GM12878 (cell line): ENCODE data around the gene GIMD1. TPM values are rescaled to one million over a fixed set of nuclear protein-coding genes. Genes with fewer than 3 reads are reported as not detected.

Experiments used
- ATAC-seq: fragments of 200-7000 bp; cut with Tn5 transposase; 3 replicates; pipeline ENCODE4 v1.9.1; 2020; ENCODE audit warnings: mild to moderate bottlenecking, moderate library complexity
- BruUV-seq: library from RNA; stranded (reverse); fragments of 400-500 nt; replicated peaks from 2 replicates; lab custom pipeline; 2021; lab: Mats Ljungman, UMichigan
- CTCF ChIA-PET: fragments of 300-600 bp; sonication (Branson Sonifier 250); formaldehyde crosslinking; extraction: SDS; loops from one replicate; lab custom pipeline; 2021; ENCODE audit warnings: inconsistent platforms; lab: Yijun Ruan, JAX
- POLR2A ChIA-PET: fragments of 350-600 bp; formaldehyde crosslinking; extraction: SDS; loops from one replicate; lab custom pipeline; 2021; ENCODE audit warnings: inconsistent platforms; lab: Charles Lee
- RAD21 ChIA-PET: fragments of 300-600 bp; sonication (Branson Sonifier 250); formaldehyde crosslinking; loops from one replicate; lab custom pipeline; 2023; ENCODE audit warnings: antibody characterized with exemption; ENCODE audit not compliant: unreplicated experiment; lab: Charles Lee
- SMC1A ChIA-PET: fragments of 300-600 bp; sonication (Branson Sonifier 250); formaldehyde crosslinking; loops from one replicate; lab custom pipeline; 2023; ENCODE audit not compliant: unreplicated experiment, uncharacterized antibody; lab: Charles Lee
- DNase-seq: peaks from one replicate; pipeline ENCODE4 v3.0.0-alpha.2; 2011; ENCODE audit warnings: low read depth, low spot score
- FAIRE-seq: peaks from 3 replicates; lab custom pipeline; 2011; peaks lifted over from hg19 to GRCh38; lab: Jason Lieb, UNC
- H2AFZ ChIP-seq: 2 replicates; pipeline ENCODE4 v1.6.0; 2011; ENCODE audit warnings: low read depth, low read length, control low read depth; ENCODE audit not compliant: control insufficient read depth
- H3K27ac ChIP-seq: 2 replicates; pipeline ENCODE4 v1.5.1; 2011; ENCODE audit warnings: control low read depth; ENCODE audit not compliant: control insufficient read depth, insufficient read depth
- H3K27me3 ChIP-seq, 2 experiments: replicated peaks in 1 of 2; 2 replicates each; pipeline versions ENCODE4 v1.6.0 to v1.6.1; 2011; ENCODE audit warnings: low read length in 1 of 2; ENCODE audit not compliant: control insufficient read depth in 2 of 2, insufficient read depth in 2 of 2
- H3K36me3 ChIP-seq, 2 experiments: 2 replicates each; pipeline ENCODE4 v1.5.1; 2011; ENCODE audit warnings: low read length in 1 of 2; ENCODE audit not compliant: control insufficient read depth in 2 of 2, insufficient read depth in 2 of 2
- H3K4me1 ChIP-seq: 2 replicates; pipeline ENCODE4 v1.6.1; 2011; ENCODE audit warnings: mild to moderate bottlenecking, low read length, moderate library complexity, mixed read lengths; ENCODE audit not compliant: control insufficient read depth, insufficient read depth
- H3K4me2 ChIP-seq: 2 replicates; pipeline ENCODE4 v1.6.0; 2011; ENCODE audit warnings: control low read depth; ENCODE audit not compliant: control insufficient read depth, insufficient read depth
- H3K4me3 ChIP-seq: fragments of 200-600 bp; sonication (generic); 2 replicates; pipeline ENCODE4 v1.5.1; 2016
- H3K79me2 ChIP-seq: 2 replicates; pipeline ENCODE4 v1.6.0; 2011; ENCODE audit warnings: low read length; ENCODE audit not compliant: control insufficient read depth, insufficient read depth
- H3K9ac ChIP-seq: 2 replicates; pipeline ENCODE4 v1.8.0; 2011; ENCODE audit warnings: low read length, control low read depth, mixed read lengths; ENCODE audit not compliant: control insufficient read depth, insufficient read depth
- H3K9me3 ChIP-seq: replicated peaks from 3 replicates; pipeline ENCODE4 v1.5.1; 2011; ENCODE audit warnings: mild to moderate bottlenecking, low read length; ENCODE audit not compliant: control insufficient read depth, insufficient read depth
- H4K20me1 ChIP-seq: 2 replicates; pipeline ENCODE4 v1.6.0; 2011; ENCODE audit not compliant: control insufficient read depth, insufficient read depth
- BCL3 ChIP-seq: IDR thresholded peaks from 2 replicates; pipeline ENCODE4 v1.6.1; 2011; ENCODE audit warnings: borderline replicate concordance, low read depth, mild to moderate bottlenecking, moderate library complexity, low read length; ENCODE audit not compliant: insufficient read depth, poor library complexity, severe bottlenecking
- CTCF ChIP-seq, 3 experiments: IDR thresholded peaks in 2 of 3; conservative IDR thresholded peaks in 1 of 3; 2 replicates each; pipeline ENCODE4 v1.5.1; 2011; ENCODE audit warnings: low read depth in 3 of 3, low read length in 3 of 3, mild to moderate bottlenecking in 3 of 3, control low read depth in 2 of 3, moderate library complexity in 2 of 3, inconsistent platforms in 1 of 3, mixed read lengths in 1 of 3; ENCODE audit not compliant: control insufficient read depth in 2 of 3, insufficient read depth in 1 of 3; ENCODE audit errors: extremely low read depth in 1 of 3
- ESRRA ChIP-seq: IDR thresholded peaks from 2 replicates; pipeline ENCODE4 v1.6.1; 2012; ENCODE audit warnings: mild to moderate bottlenecking, low read length, improper control_type of control experiment
- FOS ChIP-seq: IDR thresholded peaks from 3 replicates; pipeline ENCODE4 v1.6.1; 2011; ENCODE audit warnings: borderline replicate concordance; ENCODE audit not compliant: insufficient read length; ENCODE audit errors: extremely low read depth
- IKZF1 ChIP-seq: fragments of 450-650 bp; conservative IDR thresholded peaks from 2 replicates; pipeline ENCODE4 v1.6.1; 2017; ENCODE audit warnings: antibody characterized with exemption, mild to moderate bottlenecking
- JUNB ChIP-seq: IDR thresholded peaks from 2 replicates; pipeline ENCODE4 v1.6.1; 2016; ENCODE audit warnings: antibody characterized with exemption, mild to moderate bottlenecking
- MLLT1 ChIP-seq: fragments of 450-650 bp; IDR thresholded peaks from 2 replicates; pipeline ENCODE4 v1.6.1; 2016; ENCODE audit warnings: mild to moderate bottlenecking
- POLR2AphosphoS2 ChIP-seq: IDR thresholded peaks from 2 replicates; pipeline ENCODE4 v1.6.1; 2011; ENCODE audit warnings: low read depth, mild to moderate bottlenecking, low read length, improper control_type of control experiment, moderate library complexity
- TAF1 ChIP-seq: IDR thresholded peaks from 2 replicates; pipeline ENCODE4 v1.6.1; 2011; ENCODE audit warnings: mild to moderate bottlenecking, low read depth, low read length, borderline replicate concordance
- in situ Hi-C: fragments of 300-500 bp; cut with MboI; formaldehyde crosslinking; loops from 9 replicates; pipeline ENCODE4 v1.14.3; 2018; ENCODE audit warnings: mixed read lengths
- intact Hi-C: fragments of 100-400 bp; cut with micrococcal nuclease; formaldehyde crosslinking; loops from one replicate; pipeline ENCODE4 v1.14.2; 2022; ENCODE audit not compliant: unreplicated experiment
- polyA plus RNA-seq, 11 experiments: library from polyadenylated mRNA; depleted of rRNA in 4 of 11; unstranded in 6 of 11; stranded (reverse) in 5 of 11; fragments of >200 nt; fragmentation: Nextera tagmentation in 4 of 11; fragmentation: Illumina TruSeq in 1 of 11; extraction: Ambion mirVana in 4 of 11; extraction: Trizol in 1 of 11; gene quantifications; 1 replicate in 1 of 11; 2 replicates in 10 of 11; pipeline versions ENCODE4 v1.2.1 to v1.2.3, GENCODE V29; 2011 to 2016; ENCODE audit warnings: inconsistent platforms in 2 of 11, missing spikeins in 2 of 11, low read depth in 1 of 11
- total RNA-seq, 4 experiments: library from RNA; depleted of rRNA in 3 of 4; stranded (reverse); fragments of >200 nt in 3 of 4; fragmentation: Illumina TruSeq in 1 of 4; extraction: Trizol in 1 of 4; gene quantifications; 2 replicates each; pipeline versions ENCODE4 v1.2.1 to v1.2.3, GENCODE V29; 2013 to 2021
- TF ChIP-seq, protein P1 (sequence below): IDR thresholded peaks from 2 replicates; pipeline ENCODE4 v1.6.1; 2011; ENCODE audit warnings: mild to moderate bottlenecking, low read depth, low read length, moderate library complexity; ENCODE audit not compliant: insufficient replicate concordance
- TF ChIP-seq, protein P2 (sequence below): fragments of 450-650 bp; IDR thresholded peaks from 2 replicates; pipeline ENCODE4 v1.6.1; 2017; ENCODE audit warnings: mild to moderate bottlenecking, moderate library complexity

Gene GIMD1
- total and polyA plus RNA-seq, 10 of the 15 experiments (the other 5 are each of a cell fraction or from before 2014, with no cell fraction given) = 0.14 TPM; not detected in 9

- H3K9me3 ChIP-seq = no peaks in the 10 kb centered on the region
- H3K79me2 ChIP-seq = no peaks in the 10 kb centered on the region
- no peak for DNase-seq
- no peak for FAIRE-seq
- ChIA-PET POLR2A (interaction anchor here (0.6 kb wide), 1 partner anchor 442 kb away, joined by 3 read pairs; no protein-coding TSS in a partner anchor), CTCF (interaction anchor here (0.6 to 3.5 kb wide), 4 partner anchors 63 to 527 kb away, joined by 3 to 33 read pairs (median 10); no protein-coding TSS in a partner anchor), SMC1A (interaction anchor here (1.2 to 2.2 kb wide), 2 partner anchors 103 to 528 kb away, joined by 3 to 12 read pairs; no protein-coding TSS in a partner anchor), RAD21 (no interaction called here)
- intact Hi-C loops = no loop called here
- no peaks in the 10 kb centered on the region for H3K36me3 ChIP-seq
- no peak for ATAC-seq
- no peaks in the 10 kb centered on the region for H4K20me1 ChIP-seq
- no peaks in the 10 kb centered on the region for H3K4me1 ChIP-seq
- in situ Hi-C loops = no loop called here
- no peak overlapping the region for H3K9ac ChIP-seq
- H3K27ac ChIP-seq = no peak overlapping the region
- no peaks in the 10 kb centered on the region for H3K27me3 ChIP-seq
- no peak overlapping the region for H3K4me2 ChIP-seq
- BruUV-seq = no TSS peak
- H3K4me3 ChIP-seq = no peak overlapping the region
- H2AFZ ChIP-seq = no peak overlapping the region
- TF ChIP-seq BCL3 (no peak), TAF1 (no peak), FOS (no peak), MLLT1 (no peak), JUNB (no peak), CTCF (IDR thresholded peaks at IDR 0.05 in 2 of 3, conservative IDR thresholded peaks at IDR 0.05 in 1 of 3; ENCODE audit: control insufficient read depth in 2 of 3, extremely low read depth in 1 of 3, insufficient read depth in 1 of 3, low read depth in 3 of 3, low read length in 3 of 3) (no peak), POLR2AphosphoS2 (no peak), ESRRA (no peak), IKZF1 (no peak)
- TF ChIP-seq, protein P1, sequence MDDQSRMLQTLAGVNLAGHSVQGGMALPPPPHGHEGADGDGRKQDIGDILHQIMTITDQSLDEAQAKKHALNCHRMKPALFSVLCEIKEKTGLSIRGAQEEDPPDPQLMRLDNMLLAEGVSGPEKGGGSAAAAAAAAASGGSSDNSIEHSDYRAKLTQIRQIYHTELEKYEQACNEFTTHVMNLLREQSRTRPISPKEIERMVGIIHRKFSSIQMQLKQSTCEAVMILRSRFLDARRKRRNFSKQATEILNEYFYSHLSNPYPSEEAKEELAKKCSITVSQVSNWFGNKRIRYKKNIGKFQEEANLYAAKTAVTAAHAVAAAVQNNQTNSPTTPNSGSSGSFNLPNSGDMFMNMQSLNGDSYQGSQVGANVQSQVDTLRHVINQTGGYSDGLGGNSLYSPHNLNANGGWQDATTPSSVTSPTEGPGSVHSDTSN = no peak
- TF ChIP-seq, protein P2, sequence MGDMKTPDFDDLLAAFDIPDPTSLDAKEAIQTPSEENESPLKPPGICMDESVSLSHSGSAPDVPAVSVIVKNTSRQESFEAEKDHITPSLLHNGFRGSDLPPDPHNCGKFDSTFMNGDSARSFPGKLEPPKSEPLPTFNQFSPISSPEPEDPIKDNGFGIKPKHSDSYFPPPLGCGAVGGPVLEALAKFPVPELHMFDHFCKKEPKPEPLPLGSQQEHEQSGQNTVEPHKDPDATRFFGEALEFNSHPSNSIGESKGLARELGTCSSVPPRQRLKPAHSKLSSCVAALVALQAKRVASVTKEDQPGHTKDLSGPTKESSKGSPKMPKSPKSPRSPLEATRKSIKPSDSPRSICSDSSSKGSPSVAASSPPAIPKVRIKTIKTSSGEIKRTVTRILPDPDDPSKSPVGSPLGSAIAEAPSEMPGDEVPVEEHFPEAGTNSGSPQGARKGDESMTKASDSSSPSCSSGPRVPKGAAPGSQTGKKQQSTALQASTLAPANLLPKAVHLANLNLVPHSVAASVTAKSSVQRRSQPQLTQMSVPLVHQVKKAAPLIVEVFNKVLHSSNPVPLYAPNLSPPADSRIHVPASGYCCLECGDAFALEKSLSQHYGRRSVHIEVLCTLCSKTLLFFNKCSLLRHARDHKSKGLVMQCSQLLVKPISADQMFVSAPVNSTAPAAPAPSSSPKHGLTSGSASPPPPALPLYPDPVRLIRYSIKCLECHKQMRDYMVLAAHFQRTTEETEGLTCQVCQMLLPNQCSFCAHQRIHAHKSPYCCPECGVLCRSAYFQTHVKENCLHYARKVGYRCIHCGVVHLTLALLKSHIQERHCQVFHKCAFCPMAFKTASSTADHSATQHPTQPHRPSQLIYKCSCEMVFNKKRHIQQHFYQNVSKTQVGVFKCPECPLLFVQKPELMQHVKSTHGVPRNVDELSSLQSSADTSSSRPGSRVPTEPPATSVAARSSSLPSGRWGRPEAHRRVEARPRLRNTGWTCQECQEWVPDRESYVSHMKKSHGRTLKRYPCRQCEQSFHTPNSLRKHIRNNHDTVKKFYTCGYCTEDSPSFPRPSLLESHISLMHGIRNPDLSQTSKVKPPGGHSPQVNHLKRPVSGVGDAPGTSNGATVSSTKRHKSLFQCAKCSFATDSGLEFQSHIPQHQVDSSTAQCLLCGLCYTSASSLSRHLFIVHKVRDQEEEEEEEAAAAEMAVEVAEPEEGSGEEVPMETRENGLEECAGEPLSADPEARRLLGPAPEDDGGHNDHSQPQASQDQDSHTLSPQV = no peak
Measured at GRCh38 chr4:106371161-106371560, 2.6 kb upstream of the GIMD1 start.
